H1 (cell line): Measurements from ENCODE around the gene SEC14L6. TPM values are rescaled to one million over a fixed set of nuclear protein-coding genes. Genes with fewer than 3 reads are reported as not detected.
A peak's percentile ranks its signal among the peaks of the same experiment; 100 is the strongest.

Experiments used
- CTCF ChIA-PET: fragments of 300-600 bp; sonication (Branson Sonifier 250); formaldehyde crosslinking; loops from one replicate; lab custom pipeline; 2021; ENCODE audit not compliant: partially characterized antibody; lab: Charles Lee
- POLR2A ChIA-PET: fragments of 300-600 bp; sonication (Branson Sonifier 250); formaldehyde crosslinking; loops from one replicate; lab custom pipeline; 2021; ENCODE audit warnings: inconsistent platforms; ENCODE audit not compliant: partially characterized antibody; lab: Charles Lee
- DNase-seq, 2 experiments: peaks; one replicate each; pipeline versions ENCODE4 v3.0.0 to v3.0.0-alpha.2; 2010 to 2022; ENCODE audit warnings: low spot score in 2 of 2, low read depth in 1 of 2, mixed read lengths in 1 of 2
- FAIRE-seq: peaks from 2 replicates; lab custom pipeline; 2011; peaks lifted over from hg19 to GRCh38; lab: Jason Lieb, UNC
- H2AFZ ChIP-seq: 2 replicates; pipeline ENCODE4 v1.8.1; 2012; ENCODE audit warnings: low read length, inconsistent platforms
- H2AK5ac ChIP-seq: 2 replicates; pipeline ENCODE4 v1.6.1; 2013; ENCODE audit warnings: low read depth, low read length
- H2BK120ac ChIP-seq: replicated peaks from 2 replicates; pipeline ENCODE3; 2013; ENCODE audit warnings: low read depth, low read length, inconsistent platforms
- H2BK12ac ChIP-seq: 2 replicates; pipeline ENCODE4 v1.6.1; 2013; ENCODE audit warnings: low read depth, low read length
- H2BK15ac ChIP-seq: 2 replicates; pipeline ENCODE4 v1.6.1; 2013; ENCODE audit warnings: low read length
- H2BK20ac ChIP-seq: 2 replicates; pipeline ENCODE4 v1.6.1; 2013; ENCODE audit warnings: low read length
- H2BK5ac ChIP-seq: 2 replicates; pipeline ENCODE4 v1.6.1; 2013; ENCODE audit warnings: low read depth, low read length
- H3K14ac ChIP-seq: 2 replicates; pipeline ENCODE4 v1.6.1; 2013; ENCODE audit warnings: inconsistent platforms; ENCODE audit not compliant: insufficient read length
- H3K18ac ChIP-seq: 2 replicates; pipeline ENCODE4 v1.6.1; 2013; ENCODE audit warnings: low read length; ENCODE audit errors: extremely low read depth
- H3K23ac ChIP-seq: 2 replicates; pipeline ENCODE4 v1.6.1; 2013; ENCODE audit warnings: inconsistent platforms; ENCODE audit not compliant: insufficient read length
- H3K23me2 ChIP-seq: 2 replicates; pipeline ENCODE4 v1.6.1; 2013; ENCODE audit warnings: low read depth, low read length
- H3K27ac ChIP-seq: 2 replicates; pipeline ENCODE4 v1.6.1; 2011; ENCODE audit warnings: low read depth, low read length, inconsistent platforms
- H3K27me3 ChIP-seq, 4 experiments: replicated peaks in 1 of 4; 1 replicate in 1 of 4; 2 replicates in 3 of 4; pipeline versions ENCODE4 v1.6.1 to v1.8.1; 2011 to 2013; ENCODE audit warnings: low read length in 3 of 4, mild to moderate bottlenecking in 3 of 4, inconsistent platforms in 2 of 4, mixed read lengths in 2 of 4, moderate library complexity in 1 of 4; ENCODE audit not compliant: control insufficient read depth in 3 of 4, insufficient read depth in 3 of 4; ENCODE audit errors: extremely low read depth in 1 of 4
- H3K36me3 ChIP-seq, 4 experiments: 2 replicates each; pipeline versions ENCODE4 v1.6.1 to v1.8.1; 2011 to 2013; ENCODE audit warnings: mild to moderate bottlenecking in 4 of 4, low read length in 3 of 4, moderate library complexity in 2 of 4, control low read depth in 1 of 4, inconsistent platforms in 1 of 4; ENCODE audit not compliant: insufficient read depth in 4 of 4, control insufficient read depth in 2 of 4
- H3K4ac ChIP-seq: replicated peaks from 2 replicates; pipeline ENCODE3; 2013; ENCODE audit warnings: low read length, low read depth, mixed read lengths, inconsistent platforms; ENCODE audit not compliant: insufficient read length
- H3K4me1 ChIP-seq, 4 experiments: replicated peaks in 1 of 4; 1 replicate in 1 of 4; 2 replicates in 3 of 4; pipeline versions ENCODE4 v1.6.1 to v1.8.1; 2011 to 2013; ENCODE audit warnings: low read length in 3 of 4, inconsistent platforms in 2 of 4, mixed read lengths in 1 of 4; ENCODE audit not compliant: insufficient read depth in 4 of 4, control insufficient read depth in 3 of 4
- H3K4me2 ChIP-seq, 2 experiments: 2 replicates each; pipeline versions ENCODE4 v1.6.1 to v1.8.1; 2011 to 2013; ENCODE audit warnings: low read depth in 2 of 2, low read length in 2 of 2, control low read depth in 1 of 2, inconsistent platforms in 1 of 2, mild to moderate bottlenecking in 1 of 2; ENCODE audit not compliant: insufficient read depth in 1 of 2
- H3K4me3 ChIP-seq, 4 experiments: fragments of 200-600, 300-600 bp in 1 of 4; sonication (generic), shearing (Covaris generic), sonication (Bioruptor Twin) in 1 of 4; 2 replicates each; pipeline versions ENCODE4 v1.5.1 to v1.8.1; 2011 to 2016; ENCODE audit warnings: low read length in 4 of 4, low read depth in 3 of 4, control low read depth in 2 of 4, inconsistent platforms in 2 of 4, mild to moderate bottlenecking in 2 of 4, mixed read lengths in 1 of 4, moderate library complexity in 1 of 4; ENCODE audit not compliant: insufficient read depth in 2 of 4; ENCODE audit errors: extremely low read depth in 1 of 4
- H3K56ac ChIP-seq: replicated peaks from 2 replicates; pipeline ENCODE3; 2013; ENCODE audit warnings: low read depth, mild to moderate bottlenecking, mixed read lengths, low read length, inconsistent platforms; ENCODE audit not compliant: insufficient read length
- H3K79me1 ChIP-seq: 2 replicates; pipeline ENCODE4 v1.6.1; 2013; ENCODE audit warnings: low read depth, low read length, control low read depth
- H3K79me2 ChIP-seq, 2 experiments: 2 replicates each; pipeline versions ENCODE4 v1.6.1 to v1.8.1; 2012 to 2013; ENCODE audit warnings: low read length in 2 of 2, mild to moderate bottlenecking in 2 of 2, inconsistent platforms in 1 of 2; ENCODE audit not compliant: insufficient read depth in 2 of 2, control insufficient read depth in 1 of 2
- H3K9ac ChIP-seq, 4 experiments: replicated peaks in 1 of 4; 1 replicate in 1 of 4; 2 replicates in 3 of 4; pipeline versions ENCODE4 v1.6.1 to v1.8.1; 2011 to 2013; ENCODE audit warnings: low read depth in 3 of 4, low read length in 3 of 4, control low read depth in 2 of 4, mild to moderate bottlenecking in 2 of 4, moderate library complexity in 2 of 4, inconsistent platforms in 1 of 4; ENCODE audit errors: extremely low read depth in 1 of 4
- H3K9me3 ChIP-seq, 2 experiments: 2 replicates each; pipeline versions ENCODE4 v1.6.1 to v1.8.1; 2012 to 2013; ENCODE audit warnings: mild to moderate bottlenecking in 2 of 2, moderate library complexity in 2 of 2, control low read depth in 1 of 2, inconsistent platforms in 1 of 2, low read depth in 1 of 2, low read length in 1 of 2, mixed read lengths in 1 of 2; ENCODE audit not compliant: insufficient read depth in 2 of 2
- H4K20me1 ChIP-seq, 2 experiments: replicated peaks in 1 of 2; 2 replicates each; pipeline versions ENCODE3 to v1.8.1; 2011 to 2013; ENCODE audit warnings: inconsistent platforms in 2 of 2, low read length in 2 of 2, mild to moderate bottlenecking in 1 of 2; ENCODE audit not compliant: insufficient read depth in 2 of 2, control insufficient read depth in 1 of 2
- H4K5ac ChIP-seq: 2 replicates; pipeline ENCODE4 v1.6.1; 2013; ENCODE audit warnings: low read length, low read depth, mixed read lengths, inconsistent platforms; ENCODE audit not compliant: insufficient read length
- H4K8ac ChIP-seq: 2 replicates; pipeline ENCODE4 v1.8.0; 2013; ENCODE audit warnings: mild to moderate bottlenecking, moderate library complexity, low read length, inconsistent platforms; ENCODE audit not compliant: insufficient read depth; ENCODE audit errors: extremely low read depth
- H4K91ac ChIP-seq: replicated peaks from 2 replicates; pipeline ENCODE3; 2013; ENCODE audit warnings: low read length, mixed read lengths, inconsistent platforms; ENCODE audit not compliant: insufficient read length
- BACH1 ChIP-seq: IDR thresholded peaks from 2 replicates; pipeline ENCODE4 v1.6.1; 2012; ENCODE audit warnings: low read length, improper control_type of control experiment
- CTBP2 ChIP-seq: IDR thresholded peaks from 2 replicates; pipeline ENCODE4 v1.7.0; 2011; ENCODE audit warnings: borderline replicate concordance, mild to moderate bottlenecking, moderate library complexity, mixed read lengths, low read length; ENCODE audit not compliant: insufficient read depth, insufficient read length
- CTCF ChIP-seq, 3 experiments: IDR thresholded peaks; 1 replicate in 2 of 3; 2 replicates in 1 of 3; pipeline versions ENCODE4 v1.5.1 to v1.6.1; 2011; ENCODE audit warnings: low read length in 3 of 3, mild to moderate bottlenecking in 3 of 3, inconsistent platforms in 2 of 3, low read depth in 1 of 3, moderate library complexity in 1 of 3; ENCODE audit not compliant: insufficient read depth in 1 of 3; ENCODE audit errors: control extremely low read depth in 1 of 3
- GTF2F1 ChIP-seq: IDR thresholded peaks from 2 replicates; pipeline ENCODE4 v1.6.1; 2012; ENCODE audit warnings: low read depth, low read length, improper control_type of control experiment, borderline replicate concordance
- HDAC2 ChIP-seq, 2 experiments: fragments of 300-600 bp in 1 of 2; sonication (generic) in 1 of 2; IDR thresholded peaks; 2 replicates each; pipeline ENCODE4 v1.6.1; 2011 to 2012; ENCODE audit warnings: low read depth in 2 of 2, low read length in 2 of 2, mild to moderate bottlenecking in 2 of 2, moderate library complexity in 2 of 2, borderline replicate concordance in 1 of 2, inconsistent platforms in 1 of 2
- HDAC6 ChIP-seq: IDR thresholded peaks from one replicate; pipeline ENCODE4 v1.7.1; 2012; ENCODE audit warnings: low read depth, mild to moderate bottlenecking, inconsistent platforms, low read length, moderate library complexity
- POLR2AphosphoS5 ChIP-seq: IDR thresholded peaks from 2 replicates; pipeline ENCODE4 v1.6.1; 2011; ENCODE audit warnings: low read depth, low read length
- POU5F1 ChIP-seq: IDR thresholded peaks from 2 replicates; pipeline ENCODE4 v1.6.1; 2011; ENCODE audit warnings: low read depth, mild to moderate bottlenecking, low read length, moderate library complexity
- SIN3A ChIP-seq, 2 experiments: IDR thresholded peaks in 1 of 2; conservative IDR thresholded peaks in 1 of 2; 2 replicates each; pipeline ENCODE4 v1.6.1; 2011 to 2012; ENCODE audit warnings: low read length in 2 of 2, improper control_type of control experiment in 1 of 2, low read depth in 1 of 2, mild to moderate bottlenecking in 1 of 2
- SP1 ChIP-seq: IDR thresholded peaks from 2 replicates; pipeline ENCODE4 v1.6.1; 2011; ENCODE audit warnings: low read depth, low read length
- YY1 ChIP-seq: IDR thresholded peaks from 2 replicates; pipeline ENCODE4 v1.6.1; 2011; ENCODE audit warnings: low read depth, mild to moderate bottlenecking, low read length
- WGBS, 2 experiments: shearing (Covaris generic) in 1 of 2; methylation state at CpG; one replicate each; pipeline versions ENCODE4 v1.1.6 to v1.1.7; 2013 to 2015; ENCODE audit warnings: low lambda C conversion rate in 2 of 2, mixed read lengths in 2 of 2, inconsistent platforms in 1 of 2, low coverage in 1 of 2, missing lambda C conversion rate in 1 of 2; ENCODE audit not compliant: insufficient replicate concordance in 2 of 2, insufficient coverage in 1 of 2, insufficient read length in 1 of 2; ENCODE audit errors: extremely low coverage in 1 of 2, missing lambda C conversion rate in 1 of 2; 5-methylcytosine and 5-hydroxymethylcytosine counted together
- polyA plus RNA-seq, 7 experiments: library from polyadenylated mRNA; depleted of rRNA in 3 of 7; stranded (reverse) in 5 of 7; unstranded in 2 of 7; fragments of >200 nt in 5 of 7; fragments of 200-250 nt in 2 of 7; gene quantifications; 1 replicate in 5 of 7; 2 replicates in 1 of 7; 4 replicates in 1 of 7; pipeline versions ENCODE4 v1.2.1 to v1.2.3, GENCODE V29; 2011 to 2013; ENCODE audit warnings: missing spikeins in 2 of 7, mixed read lengths in 2 of 7
- total RNA-seq: library from RNA; stranded (reverse); fragmentation: NEBNext Ultra II Directional; extraction: Animal tissue kit (Norgen Biotek cat#: 25700); gene quantifications from 2 replicates; pipeline ENCODE4 v1.2.1, GENCODE V29; 2021

The SEC14L6 gene
- total and polyA plus RNA-seq, 2 of the 8 experiments (the other 6 are each of a cell fraction or from before 2014, with no cell fraction given): 0.63 to 2.1 TPM

DNA sequence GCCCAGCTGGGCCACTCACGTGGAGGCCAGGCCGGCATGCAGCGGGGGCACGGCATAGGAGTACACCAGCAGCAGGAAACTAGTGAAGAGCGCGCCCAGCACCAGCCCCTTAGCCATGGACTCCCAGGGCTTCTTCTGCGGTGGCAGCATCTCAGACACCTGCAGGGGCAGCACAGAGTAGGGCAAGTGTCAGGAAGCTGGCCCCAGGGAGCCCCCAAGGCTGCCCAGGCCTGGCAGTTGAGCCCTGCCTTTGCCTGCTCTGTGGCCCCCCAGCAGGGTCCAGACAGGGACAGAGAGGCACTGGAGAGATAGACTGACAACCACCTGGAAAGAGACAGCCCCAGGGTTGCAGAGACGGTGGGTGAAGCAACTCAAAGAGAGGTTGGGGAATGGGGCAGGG is 10.7 kb upstream of the SEC14L6 start:
- Histone ChIP-seq H3K18ac (no peak overlapping the region), H3K27me3 (no peaks in the 10 kb centered on the region), H3K4me3 (no peak overlapping the region), H3K36me3 (peaks cover 0 to 9% (median 0%) of the 10 kb centered on the region in 4 experiments; a peak in 1 of 8 replicates), H3K4ac (no peak overlapping the region), H2BK12ac (no peak overlapping the region), H3K9ac (no peak overlapping the region), H2BK120ac (no peak overlapping the region), H2BK5ac (no peak overlapping the region), H4K8ac (no peak overlapping the region), H2AK5ac (no peak overlapping the region), H3K9me3 (no peaks in the 10 kb centered on the region), H3K56ac (no peak overlapping the region), H3K79me1 (no peaks in the 10 kb centered on the region), H3K4me1 (peaks cover 0 to 18% (median 8%) of the 10 kb centered on the region in 4 experiments; a peak in 5 of 7 replicates), H3K14ac (no peak overlapping the region), H3K23me2 (no peaks in the 10 kb centered on the region), H3K27ac (no peak overlapping the region), H3K4me2 (no peak overlapping the region), H3K23ac (no peak overlapping the region), H3K79me2 (no peaks in the 10 kb centered on the region), H2BK15ac (no peak overlapping the region), H4K91ac (no peak overlapping the region), H4K5ac (no peak overlapping the region), H4K20me1 (peaks cover 0 to 2% of the 10 kb centered on the region in 2 experiments), H2BK20ac (no peak overlapping the region), H2AFZ (no peak overlapping the region)
- ChIA-PET CTCF (interaction anchor here (0.6 to 4.7 kb wide), 24 partner anchors 8 to 198 kb away, joined by 3 to 17 read pairs (median 3); partner anchors contain the start of genes SLC35E4 and TCN2), POLR2A (interaction anchor here (1.1 to 1.6 kb wide), 2 partner anchors 14 to 17 kb away, joined by 3 read pairs; no protein-coding TSS in a partner anchor)
- no peak for FAIRE-seq
- 89% methylated on average over 8 of the region's 8 CpGs; no CpG with 5 or more reads in 1 of the 2 experiments for WGBS, 2 experiments
- no peak for DNase-seq
- TF ChIP-seq POLR2AphosphoS5 (no peak), HDAC6 (no peak), GTF2F1 (no peak), BACH1 (no peak), CTBP2 (no peak), SP1 (no peak), CTCF (IDR thresholded peaks at IDR 0.05; ENCODE audit: control extremely low read depth in 1 of 3, insufficient read depth in 1 of 3, low read depth in 1 of 3, low read length in 3 of 3) (peak; percentile 47 to 56 (median 49)), POU5F1 (no peak), YY1 (no peak), SIN3A (conservative IDR thresholded peaks at IDR 0.05 in 1 of 2, IDR thresholded peaks at IDR 0.05 in 1 of 2; ENCODE audit: low read depth in 1 of 2, low read length in 2 of 2) (no peak), HDAC2 (IDR thresholded peaks at IDR 0.05; ENCODE audit: borderline replicate concordance in 1 of 2, low read depth in 2 of 2, low read length in 2 of 2) (no peak)
